Left cardiac atrium (tissue), 4 donors: Measurements from ENCODE around the gene ZFHX2. TPM values are rescaled to one million over a fixed set of nuclear protein-coding genes. Genes with fewer than 3 reads are reported as not detected.

Experiments used
- ATAC-seq, 2 donors: fragments of 200-7000 bp; cut with Tn5 transposase; one replicate each; pipeline ENCODE4 v1.9.1; 2020; ENCODE audit warnings: mild to moderate bottlenecking in 2 of 2, moderate library complexity in 2 of 2
- DNase-seq: peaks from one replicate; pipeline ENCODE4 v3.0.0-alpha.2; 2020
- intact Hi-C, 2 donors: fragments of 100-400 bp; cut with DNase I; formaldehyde crosslinking; loops; one replicate each; pipeline versions ENCODE4 v1.14.1 to v1.15.1; 2022 to 2023
- total RNA-seq, 2 donors: library from RNA; stranded (reverse); fragmentation: NEBNext Ultra II Directional; extraction: Animal tissue kit (Norgen Biotek cat#: 25700); gene quantifications; one replicate each; pipeline ENCODE4 v1.2.1, GENCODE V29; 2021
- donor health status: DM: no; HTN: yes; CAD: no.
- donor health status: DM: no; HTN: yes; CAD: no; lungs with severe emphysema.
- donor health status: DM: yes; HTN: yes; CAD: no.
- donor health status: Dilated cardiomyopathy.

ZFHX2 gene
- total RNA-seq, 2 donors from 2014 or later: 0.89 to 1.3 TPM

- DNase-seq (no peak), ATAC-seq (no peak)
- intact Hi-C loops: loop anchor here (5.0 to 10.0 kb wide), 2 partner anchors 86 to 239 kb away; partner anchors contain the start of gene PABPN1 (in 1 of the 2)
Observed at GRCh38 chr14:23563473-23564180, 12.1 kb upstream of the ZFHX2 start.

- ATAC-seq (peak in 1 of 2 donors; percentile 11), DNase-seq (no peak)
- intact Hi-C loops: loop anchor here (5.0 to 10.0 kb wide), 2 partner anchors 86 to 238 kb away; partner anchors contain the start of gene PABPN1 (in 1 of the 2)
Observed at GRCh38 chr14:23562822-23563472, 11.4 kb upstream of the ZFHX2 start.

GRCh38 chr14:23561873-23562821 is 10.6 kb upstream of the ZFHX2 start:
- DNase-seq: no peak
- intact Hi-C loops: loop anchor here (5.0 to 10.0 kb wide), 2 partner anchors 85 to 237 kb away; partner anchors contain the start of gene PABPN1 (in 1 of the 2)
- ATAC-seq: peak in 1 of 2 donors; percentile 5

- no peak for DNase-seq
- intact Hi-C loops: loop anchor here (5.0 to 10.0 kb wide), 2 partner anchors 84 to 236 kb away; partner anchors contain the start of gene PABPN1 (in 1 of the 2)
Observed at GRCh38 chr14:23561259-23561658, 9.7 kb upstream of the ZFHX2 start.

GRCh38 chr14:23559926-23560520 is 8.5 kb upstream of the ZFHX2 start:
- intact Hi-C loops: loop anchor here (2.0 to 10.0 kb wide), 4 partner anchors 81 to 448 kb away; partner anchors contain the start of gene PABPN1 (in 1 of the 2)

More at GRCh38 chr14:23561259-23561658, 9.7 kb upstream of the ZFHX2 start:
- ATAC-seq: no peak

GRCh38 chr14:23559010-23559925 is 7.7 kb upstream of the ZFHX2 start:
- ATAC-seq (no peak), DNase-seq (peak; percentile 65)
- intact Hi-C loops: loop anchor here in 1 of 2 donors (2.0 to 5.0 kb wide), 2 partner anchors 80 to 447 kb away; no protein-coding TSS in a partner anchor

More at GRCh38 chr14:23559926-23560520, 8.5 kb upstream of the ZFHX2 start:
- DNase-seq (no peak), ATAC-seq (no peak)

- ATAC-seq: no peak
- intact Hi-C loops: loop anchor here in 1 of 2 donors (2.0 to 5.0 kb wide), 2 partner anchors 80 to 446 kb away; no protein-coding TSS in a partner anchor
Observed at GRCh38 chr14:23558346-23559009, 6.9 kb upstream of the ZFHX2 start.

GRCh38 chr14:23557946-23558345 is 6.4 kb upstream of the ZFHX2 start:
- no peak for DNase-seq
- no peak for ATAC-seq
- intact Hi-C loops: loop anchor here in 1 of 2 donors (2.0 to 5.0 kb wide), 2 partner anchors 79 to 446 kb away; no protein-coding TSS in a partner anchor

More at GRCh38 chr14:23558346-23559009, 6.9 kb upstream of the ZFHX2 start:
- DNase-seq: no peak

- no peak for ATAC-seq
- intact Hi-C loops: loop anchor here in 1 of 2 donors (5.0 kb wide), 1 partner anchor 445 kb away; no protein-coding TSS in a partner anchor
- DNase-seq: no peak
Observed at GRCh38 chr14:23557521-23557920, 6.0 kb upstream of the ZFHX2 start.

GRCh38 chr14:23556700-23557440 is 5.3 kb upstream of the ZFHX2 start:
- intact Hi-C loops: loop anchor here in 1 of 2 donors (5.0 kb wide), 1 partner anchor 445 kb away; no protein-coding TSS in a partner anchor
- no peak for ATAC-seq
- DNase-seq: no peak

- intact Hi-C loops: loop anchor here in 1 of 2 donors (5.0 kb wide), 1 partner anchor 444 kb away; no protein-coding TSS in a partner anchor
- ATAC-seq: peak; percentile 95
Observed at GRCh38 chr14:23555882-23556699, 4.5 kb upstream of the ZFHX2 start, which contains the start of gene THTPA. THTPA (plus strand) TSS chr14:23556271; CDS start chr14:23556758, 487 bp downstream.

GRCh38 chr14:23555533-23555881 is 3.9 kb upstream of the ZFHX2 start:
- DNase-seq (no peak), ATAC-seq (peak in 1 of 2 donors; percentile 6)
- intact Hi-C loops: loop anchor here in 1 of 2 donors (5.0 kb wide), 1 partner anchor 443 kb away; no protein-coding TSS in a partner anchor

More at GRCh38 chr14:23555882-23556699, 4.5 kb upstream of the ZFHX2 start, which contains the start of gene THTPA:
- DNase-seq: peak; percentile 97

- ATAC-seq: peak; percentile 10 to 32
- peak; percentile 53 for DNase-seq
- intact Hi-C loops: no loop called here
Observed at GRCh38 chr14:23550812-23551265, 726 bp downstream of the ZFHX2 start.

GRCh38 chr14:23550131-23550811 is 1.3 kb downstream of the ZFHX2 start:
- DNase-seq: no peak
- no peak for ATAC-seq
- intact Hi-C loops: no loop called here
